Adrenal gland (tissue), 12 donors: ENCODE data around the gene LAPTM5. TPM values are rescaled to one million over a fixed set of nuclear protein-coding genes. Genes with fewer than 3 reads are reported as not detected.

Experiments
- DNase-seq, 7 donors: peaks; one replicate each; pipeline ENCODE4 v3.0.0-alpha.2; 2019 to 2020
- H3K27ac ChIP-seq, 5 donors: fragments of 200-600 bp; sonication (generic) in 4 of 5; 1 replicate in 3 of 5; 2 replicates in 2 of 5; pipeline versions ENCODE4 v1.5.1 to v1.8.0; 2016 to 2020; ENCODE audit warnings: mild to moderate bottlenecking in 1 of 5
- H3K27me3 ChIP-seq: fragments of 200-600 bp; 2 replicates; pipeline ENCODE4 v1.8.0; 2021
- H3K36me3 ChIP-seq, 2 donors: fragments of 200-600 bp; replicated peaks in 1 of 2; 1 replicate in 1 of 2; 2 replicates in 1 of 2; pipeline versions ENCODE4 v1.5.1 to v1.8.0; 2018 to 2022
- H3K4me1 ChIP-seq, 2 donors: fragments of 200-600 bp; replicated peaks in 1 of 2; 1 replicate in 1 of 2; 2 replicates in 1 of 2; pipeline versions ENCODE4 v1.5.1 to v1.8.0; 2018 to 2021
- H3K4me3 ChIP-seq, 4 donors: fragments of 200-600 bp; sonication (generic) in 3 of 4; one replicate each; pipeline ENCODE4 v1.5.1; 2016 to 2018
- H3K9me3 ChIP-seq, 3 donors: fragments of 200-600 bp; sonication (generic) in 1 of 3; replicated peaks in 1 of 3; 1 replicate in 2 of 3; 2 replicates in 1 of 3; pipeline versions ENCODE4 v1.5.1 to v1.8.0; 2016 to 2021
- POLR2A ChIP-seq, 2 donors: fragments of 450-650 bp; IDR thresholded peaks; one replicate each; pipeline ENCODE4 v1.6.1; 2017; ENCODE audit warnings: antibody characterized with exemption in 2 of 2, mild to moderate bottlenecking in 2 of 2, moderate library complexity in 1 of 2
- WGBS, 4 donors: extraction: QIAGEN DNeasy Blood & Tissue Kit in 2 of 4; methylation state at CpG; one replicate each; pipeline versions ENCODE4 v1.1.5 to v1.1.7; 2013 to 2017; 5-methylcytosine and 5-hydroxymethylcytosine counted together
- intact Hi-C, 2 donors: fragments of 100-400 bp; cut with DNase I; formaldehyde crosslinking; loops; one replicate each; pipeline versions ENCODE4 v1.14.1 to v1.15.0; 2022 to 2023
- polyA plus RNA-seq, 3 donors: library from polyadenylated mRNA; stranded (reverse); fragments of 200-250 nt in 2 of 3; fragments of 350-450 nt in 1 of 3; fragmentation: Illumina TruSeq in 1 of 3; extraction: RNeasy Lipid Tissue Mini Kit (QIAGEN cat#74804) in 1 of 3; gene quantifications; one replicate each; pipeline ENCODE4 v1.2.3, GENCODE V29; 2013 to 2014
- total RNA-seq, 9 donors: library from RNA; depleted of rRNA in 4 of 9; stranded (reverse); fragments of >200 nt in 4 of 9; fragments of 120-200 nt in 1 of 9; fragmentation: NEBNext Ultra II Directional in 1 of 9; extraction: Animal tissue kit (Norgen Biotek cat#: 25700) in 1 of 9; gene quantifications; one replicate each; pipeline versions ENCODE4 v1.1.0 to v1.2.4, GENCODE V29; 2013 to 2023
- TF ChIP-seq, protein P1 (sequence below), 6 experiments: fragments of 450-650 bp in 4 of 6; fragments of 200-600 bp in 2 of 6; sonication (generic) in 1 of 6; IDR thresholded peaks; 1 replicate in 5 of 6; 2 replicates in 1 of 6; pipeline versions ENCODE4 v1.5.1 to v1.8.0; 2016 to 2021; ENCODE audit warnings: antibody characterized with exemption in 6 of 6, mild to moderate bottlenecking in 2 of 6, moderate library complexity in 1 of 6
- donor health status: healthy with polysubstance abuse.
- donor health status: Bipolar disorder and iron deficiency.
- donor health status: DM: yes; HTN: yes; CAD: no.
- donor health status: DM: no; HTN: no; CAD: no.
- donor health status: DM: no; HTN: no; CAD: no.
- donor health status: DM: yes; HTN: yes; CAD: no.

The LAPTM5 gene
- total and polyA plus RNA-seq, 12 donors = 7.8 to 177 (median 109) TPM

DNA sequence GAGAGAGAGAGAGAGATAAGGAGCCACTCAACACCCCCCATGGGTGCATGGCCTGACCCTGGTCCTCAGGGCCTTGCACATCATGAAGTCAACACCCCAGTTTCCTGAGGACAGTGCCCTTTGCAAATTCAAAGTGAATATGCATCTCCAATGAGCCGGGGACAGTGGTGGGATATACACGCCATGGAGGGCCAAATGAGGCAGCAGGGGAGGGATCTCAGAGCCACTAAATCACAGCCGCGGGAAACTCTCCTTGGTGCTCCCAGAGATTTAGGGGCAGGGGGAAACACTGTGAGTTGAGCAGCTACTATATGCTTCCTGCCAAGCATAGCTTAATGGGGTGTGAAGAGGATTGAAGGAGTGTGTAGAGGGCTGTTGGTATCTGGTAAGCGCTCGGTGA lies 69.7 kb downstream of the LAPTM5 start:
- DNase-seq = no peak
- peaks cover 34% of the 10 kb centered on the region for H3K27me3 ChIP-seq
- intact Hi-C loops = no loop called here
- no peak overlapping the region for H3K27ac ChIP-seq
- WGBS, 4 donors = 88 to 97% (median 93%) methylated on average over 6 of the region's 6 CpGs
- no peaks in the 10 kb centered on the region for H3K9me3 ChIP-seq
- H3K36me3 ChIP-seq = no peaks in the 10 kb centered on the region
- no peak for TF ChIP-seq POLR2A (IDR thresholded peaks at IDR 0.05)
- TF ChIP-seq, protein P1, sequence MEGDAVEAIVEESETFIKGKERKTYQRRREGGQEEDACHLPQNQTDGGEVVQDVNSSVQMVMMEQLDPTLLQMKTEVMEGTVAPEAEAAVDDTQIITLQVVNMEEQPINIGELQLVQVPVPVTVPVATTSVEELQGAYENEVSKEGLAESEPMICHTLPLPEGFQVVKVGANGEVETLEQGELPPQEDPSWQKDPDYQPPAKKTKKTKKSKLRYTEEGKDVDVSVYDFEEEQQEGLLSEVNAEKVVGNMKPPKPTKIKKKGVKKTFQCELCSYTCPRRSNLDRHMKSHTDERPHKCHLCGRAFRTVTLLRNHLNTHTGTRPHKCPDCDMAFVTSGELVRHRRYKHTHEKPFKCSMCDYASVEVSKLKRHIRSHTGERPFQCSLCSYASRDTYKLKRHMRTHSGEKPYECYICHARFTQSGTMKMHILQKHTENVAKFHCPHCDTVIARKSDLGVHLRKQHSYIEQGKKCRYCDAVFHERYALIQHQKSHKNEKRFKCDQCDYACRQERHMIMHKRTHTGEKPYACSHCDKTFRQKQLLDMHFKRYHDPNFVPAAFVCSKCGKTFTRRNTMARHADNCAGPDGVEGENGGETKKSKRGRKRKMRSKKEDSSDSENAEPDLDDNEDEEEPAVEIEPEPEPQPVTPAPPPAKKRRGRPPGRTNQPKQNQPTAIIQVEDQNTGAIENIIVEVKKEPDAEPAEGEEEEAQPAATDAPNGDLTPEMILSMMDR (IDR thresholded peaks at IDR 0.05) = no peak
- H3K4me1 ChIP-seq = no peaks in the 10 kb centered on the region
- no peak overlapping the region for H3K4me3 ChIP-seq

DNA sequence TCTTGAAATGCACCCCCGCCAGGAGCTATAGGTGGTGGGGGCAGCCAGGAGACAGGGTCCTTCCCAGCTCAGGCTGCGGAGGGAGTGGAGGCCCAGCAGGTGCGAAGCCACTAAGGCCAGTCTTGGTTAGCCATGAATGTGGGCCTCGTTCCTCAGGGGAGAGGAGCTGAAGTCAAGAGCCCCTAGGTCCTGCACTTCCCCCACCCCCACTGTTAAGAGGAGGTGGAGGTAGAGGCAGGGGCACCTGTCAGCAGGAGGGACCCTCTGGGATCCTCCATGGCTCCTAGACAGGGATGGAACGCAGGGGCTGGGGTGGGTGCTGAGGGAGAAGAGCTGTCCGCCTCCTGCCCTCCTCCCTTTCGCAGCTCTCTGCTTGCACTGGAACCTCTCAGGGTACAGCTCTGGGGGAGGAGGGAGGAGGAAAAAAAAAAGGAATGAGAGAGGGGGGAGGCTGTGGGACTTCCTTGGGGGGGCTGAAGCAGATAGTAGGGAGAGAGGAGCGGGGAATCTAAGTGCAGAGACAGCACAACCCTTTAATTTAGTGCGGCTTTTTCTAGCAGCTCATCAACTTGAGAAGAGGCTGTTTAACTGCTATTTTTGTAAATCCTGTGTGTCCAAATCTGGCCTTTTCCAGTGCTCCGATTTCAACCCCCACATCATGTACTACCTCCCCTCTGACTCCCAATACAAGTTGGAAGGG lies 71.2 kb downstream of the LAPTM5 start:
- TF ChIP-seq, protein P1 (IDR thresholded peaks at IDR 0.05) = no peak
- TF ChIP-seq POLR2A (IDR thresholded peaks at IDR 0.05) = no peak
- intact Hi-C loops = no loop called here
- no peaks in the 10 kb centered on the region for H3K36me3 ChIP-seq
- H3K4me3 ChIP-seq = no peak overlapping the region
- WGBS, 4 donors = 50 to 74% (median 61%) methylated on average over 6 to 10 of the region's 10 CpGs
- no peaks in the 10 kb centered on the region for H3K4me1 ChIP-seq
- H3K27ac ChIP-seq = no peak overlapping the region
- peak in 1 of 7 donors; percentile 6 for DNase-seq
- no peaks in the 10 kb centered on the region for H3K9me3 ChIP-seq
- H3K27me3 ChIP-seq = peaks cover 27% of the 10 kb centered on the region

DNA sequence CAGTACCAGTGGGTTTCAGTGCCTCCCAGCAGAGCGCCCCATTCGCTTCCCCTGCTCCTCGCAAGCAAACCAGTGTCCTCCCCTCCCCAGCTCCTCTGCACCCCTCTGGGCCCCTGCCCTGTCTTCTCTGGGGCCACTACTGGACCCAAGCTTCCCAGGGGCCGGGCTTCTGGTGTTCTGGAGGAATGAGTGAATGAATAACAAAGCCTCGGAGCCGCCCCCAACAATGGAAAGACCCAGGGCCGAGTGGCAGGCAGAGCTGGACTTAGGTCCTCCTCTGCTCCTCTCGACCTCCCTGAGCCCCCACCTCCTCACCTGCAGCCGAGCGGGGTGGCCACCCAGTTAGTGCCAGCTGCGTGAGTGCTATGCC lies 71.8 kb downstream of the LAPTM5 start:
- Histone ChIP-seq H3K27me3 (peaks cover 27% of the 10 kb centered on the region), H3K9me3 (no peaks in the 10 kb centered on the region), H3K27ac (no peak overlapping the region), H3K4me3 (no peak overlapping the region), H3K36me3 (no peaks in the 10 kb centered on the region), H3K4me1 (no peaks in the 10 kb centered on the region)
- DNase-seq = peak in 1 of 7 donors; percentile 8
- intact Hi-C loops = no loop called here
- TF ChIP-seq, protein P1 (IDR thresholded peaks at IDR 0.05) = no peak
- TF ChIP-seq POLR2A (IDR thresholded peaks at IDR 0.05) = no peak
- WGBS, 4 donors = 36 to 46% (median 44%) methylated on average over 7 to 11 of the region's 11 CpGs

DNA sequence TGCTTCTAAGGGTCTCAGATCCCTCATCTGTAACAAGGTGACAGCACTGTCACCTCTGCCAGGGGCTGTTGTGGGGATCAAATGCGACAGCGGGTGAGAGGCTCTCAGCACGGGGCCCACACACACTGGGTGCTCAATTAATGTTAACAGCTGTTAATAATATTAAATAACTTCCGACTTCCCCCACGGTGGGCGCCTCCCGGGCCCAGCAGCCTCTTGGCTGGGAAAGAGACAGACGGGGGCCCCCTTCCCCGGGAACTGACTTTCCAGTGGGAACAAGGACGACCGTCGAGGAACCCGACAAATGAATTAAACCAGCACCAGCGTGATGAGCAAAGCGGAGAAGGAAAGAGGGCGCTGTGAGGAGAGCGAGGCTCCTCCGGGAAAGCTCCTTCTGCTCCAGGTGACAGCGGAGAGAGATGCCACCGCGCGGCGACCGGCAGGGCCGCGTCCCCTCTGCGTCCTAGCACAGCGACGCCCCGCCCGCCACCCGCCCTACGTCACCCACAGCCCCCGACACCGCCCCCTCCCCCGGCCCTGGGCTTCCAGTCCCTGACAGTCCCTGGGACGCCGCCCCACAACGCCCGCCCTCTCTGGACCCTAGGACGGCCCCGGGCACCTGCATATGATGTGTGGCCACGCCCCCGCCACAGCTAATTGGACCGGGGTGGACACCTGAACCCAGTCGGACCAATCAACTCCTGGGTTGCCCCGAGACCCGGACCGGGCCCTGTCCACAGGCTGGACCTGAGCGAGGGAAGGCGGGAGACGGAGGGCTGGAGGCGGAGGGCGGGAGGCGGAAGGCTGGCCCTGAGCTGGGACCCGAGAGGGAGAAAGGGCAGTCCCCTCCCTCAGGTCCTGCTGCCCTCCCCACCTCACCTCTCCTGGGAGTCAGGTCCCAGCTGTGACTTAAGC lies 72.4 kb downstream of the LAPTM5 start:
- H3K27ac ChIP-seq = no peak overlapping the region

More for the DNA sequence above, 72.4 kb downstream of the LAPTM5 start:
- no peak overlapping the region for H3K4me3 ChIP-seq
- no peaks in the 10 kb centered on the region for H3K4me1 ChIP-seq
- peaks cover 27% of the 10 kb centered on the region for H3K27me3 ChIP-seq
- WGBS, 4 donors = 4 to 8% (median 5%) methylated on average over 18 to 56 of the region's 56 CpGs
- TF ChIP-seq POLR2A (IDR thresholded peaks at IDR 0.05) = no peak
- TF ChIP-seq, protein P1 (IDR thresholded peaks at IDR 0.05) = no peak
- H3K36me3 ChIP-seq = no peaks in the 10 kb centered on the region
- peak in 5 of 7 donors; percentile 23 to 91 (median 42) for DNase-seq
- H3K9me3 ChIP-seq = no peaks in the 10 kb centered on the region
- intact Hi-C loops = no loop called here
